Suppressor macrophage treated with lipopolysaccharide for 4 hours (primary cell): ENCODE measurements around the gene SERTAD3.
"Not testable (repeated sequence)": the region's sequence is repeated elsewhere in the genome, so short reads cannot be mapped to it uniquely, and the experiment has no call there.

ENCODE experiments used
- DNase-seq: peaks from one replicate; pipeline ENCODE4 v3.0.0-alpha.2; 2020

SERTAD3 gene

GRCh38 chr19:40424637-40425449 lies 19.3 kb downstream of the SERTAD3 start:
- no peak for DNase-seq

GRCh38 chr19:40423938-40424337 lies 20.2 kb downstream of the SERTAD3 start:
- DNase-seq = no peak

GRCh38 chr19:40422748-40423566 lies 21.2 kb downstream of the SERTAD3 start:
- DNase-seq = no peak

- no peak for DNase-seq
These were observed 22.0 kb downstream of the SERTAD3 start for GRCh38 chr19:40421993-40422747.

- DNase-seq = peak; percentile 93
These were observed 23.1 kb downstream of the SERTAD3 start for GRCh38 chr19:40420766-40421765.

- no peak for DNase-seq
These were observed 23.7 kb downstream of the SERTAD3 start for GRCh38 chr19:40420451-40420765.

GRCh38 chr19:40419780-40420179 lies 24.4 kb downstream of the SERTAD3 start:
- DNase-seq = no peak

- no peak for DNase-seq
These were observed 25.0 kb downstream of the SERTAD3 start for GRCh38 chr19:40419066-40419612.

GRCh38 chr19:40418040-40418439 lies 26.1 kb downstream of the SERTAD3 start:
- DNase-seq = no peak

GRCh38 chr19:40417643-40417981 lies 26.5 kb downstream of the SERTAD3 start:
- no peak for DNase-seq

- DNase-seq = peak; percentile 49
These were observed 27.1 kb downstream of the SERTAD3 start for GRCh38 chr19:40416918-40417642.

GRCh38 chr19:40415768-40416167 lies 28.4 kb downstream of the SERTAD3 start:
- DNase-seq = no peak

- no peak for DNase-seq
These were observed 29.3 kb downstream of the SERTAD3 start for GRCh38 chr19:40414542-40415535.

- no peak for DNase-seq
These were observed 30.8 kb downstream of the SERTAD3 start, which contains the start of gene PRX for GRCh38 chr19:40413291-40413845. Gene PRX (minus strand): TSS chr19:40413378. CDS start chr19:40407932, 5,446 bp downstream.

GRCh38 chr19:40412866-40413265 lies 31.3 kb downstream of the SERTAD3 start:
- DNase-seq = no peak

GRCh38 chr19:40411958-40412499 lies 32.1 kb downstream of the SERTAD3 start:
- no peak for DNase-seq

- no peak for DNase-seq
These were observed 32.9 kb downstream of the SERTAD3 start for GRCh38 chr19:40411125-40411842.

- DNase-seq = no peak
These were observed 34.1 kb downstream of the SERTAD3 start for GRCh38 chr19:40410030-40410389.

GRCh38 chr19:40408598-40408925 lies 35.6 kb downstream of the SERTAD3 start:
- DNase-seq = not testable (repeated sequence)
